IMR-90 (cell line): ENCODE results near the gene DNAJB12. TPM values are rescaled to one million over a fixed set of nuclear protein-coding genes. Genes with fewer than 3 reads are reported as not detected.
A peak's percentile ranks its signal among the peaks of the same experiment; 100 is the strongest.

ENCODE experiments used
- ATAC-seq: fragments of 200-7000 bp; cut with Tn5 transposase; 2 replicates; pipeline ENCODE4 v1.9.1; 2020; ENCODE audit warnings: low read depth, mild to moderate bottlenecking, moderate library complexity
- BruUV-seq: library from RNA; stranded (reverse); fragments of 400-500 nt; replicated peaks from 2 replicates; lab custom pipeline; 2021; lab: Mats Ljungman, UMichigan
- CTCF ChIA-PET: fragments of 300-600 bp; formaldehyde crosslinking; extraction: SDS; loops from one replicate; lab custom pipeline; 2021; ENCODE audit warnings: antibody characterized with exemption; lab: Yijun Ruan, JAX
- POLR2A ChIA-PET: fragments of 300-600 bp; sonication (Branson Sonifier 250); formaldehyde crosslinking; loops from one replicate; lab custom pipeline; 2022; ENCODE audit warnings: antibody characterized with exemption; ENCODE audit not compliant: unreplicated experiment; lab: Charles Lee
- DNase-seq: peaks from one replicate; pipeline ENCODE4 v3.0.0; 2013
- H2AFZ ChIP-seq: replicated peaks from 2 replicates; pipeline ENCODE3; 2013; ENCODE audit warnings: low read length, mild to moderate bottlenecking; ENCODE audit not compliant: poor library complexity
- H2AK5ac ChIP-seq: 2 replicates; pipeline ENCODE4 v1.6.1; 2013; ENCODE audit warnings: low read depth, low read length, inconsistent platforms
- H2AK9ac ChIP-seq: replicated peaks from 2 replicates; pipeline ENCODE3; 2013; ENCODE audit warnings: mild to moderate bottlenecking, low read depth, low read length, moderate library complexity; ENCODE audit not compliant: poor library complexity
- H2BK120ac ChIP-seq: 2 replicates; pipeline ENCODE4 v1.6.1; 2013; ENCODE audit warnings: low read depth, low read length, inconsistent platforms
- H2BK15ac ChIP-seq: 3 replicates; pipeline ENCODE4 v1.6.1; 2013; ENCODE audit warnings: low read depth, low read length, inconsistent platforms
- H2BK20ac ChIP-seq: 2 replicates; pipeline ENCODE4 v1.6.1; 2013; ENCODE audit warnings: low read depth, mild to moderate bottlenecking, inconsistent platforms, low read length, moderate library complexity
- H2BK5ac ChIP-seq: 2 replicates; pipeline ENCODE4 v1.6.1; 2013; ENCODE audit warnings: mild to moderate bottlenecking, low read depth, low read length, inconsistent platforms; ENCODE audit not compliant: poor library complexity, severe bottlenecking
- H3K14ac ChIP-seq: replicated peaks from 2 replicates; pipeline ENCODE4 v1.6.1; 2013; ENCODE audit warnings: low read depth, low read length, inconsistent platforms
- H3K18ac ChIP-seq: 2 replicates; pipeline ENCODE4 v1.6.1; 2013; ENCODE audit warnings: low read depth, low read length, control low read depth
- H3K23ac ChIP-seq: 2 replicates; pipeline ENCODE4 v1.6.1; 2013; ENCODE audit warnings: low read depth, low read length, inconsistent platforms
- H3K27ac ChIP-seq: 2 replicates; pipeline ENCODE4 v1.5.1; 2013; ENCODE audit warnings: mild to moderate bottlenecking, control low read depth, low read length; ENCODE audit not compliant: insufficient read depth
- H3K27me3 ChIP-seq: 2 replicates; pipeline ENCODE4 v1.6.1; 2013; ENCODE audit warnings: low read length; ENCODE audit not compliant: control insufficient read depth, insufficient read depth
- H3K36me3 ChIP-seq: 2 replicates; pipeline ENCODE4 v1.6.1; 2013; ENCODE audit warnings: low read length, mixed read lengths; ENCODE audit not compliant: control insufficient read depth, insufficient read depth
- H3K4ac ChIP-seq: 2 replicates; pipeline ENCODE4 v1.6.1; 2013; ENCODE audit warnings: low read depth, low read length, inconsistent platforms
- H3K4me1 ChIP-seq: 2 replicates; pipeline ENCODE4 v1.6.1; 2013; ENCODE audit warnings: low read length, mixed read lengths; ENCODE audit not compliant: control insufficient read depth, insufficient read depth
- H3K4me2 ChIP-seq: 2 replicates; pipeline ENCODE4 v1.6.1; 2013; ENCODE audit warnings: low read depth, mild to moderate bottlenecking, control low read depth, low read length, moderate library complexity
- H3K4me3 ChIP-seq: 2 replicates; pipeline ENCODE4 v1.5.1; 2013; ENCODE audit warnings: low read depth, mild to moderate bottlenecking, control low read depth, low read length, moderate library complexity; ENCODE audit not compliant: insufficient read depth
- H3K56ac ChIP-seq: 2 replicates; pipeline ENCODE4 v1.6.1; 2013; ENCODE audit warnings: low read length, inconsistent platforms; ENCODE audit not compliant: insufficient read depth; ENCODE audit errors: extremely low read depth
- H3K79me1 ChIP-seq, 2 experiments: 2 replicates each; pipeline ENCODE4 v1.6.1; 2013; ENCODE audit warnings: low read length in 2 of 2, inconsistent platforms in 1 of 2, low read depth in 1 of 2
- H3K9ac ChIP-seq: 2 replicates; pipeline ENCODE4 v1.6.1; 2013; ENCODE audit warnings: low read depth, low read length, control low read depth
- H3K9me1 ChIP-seq: 2 replicates; pipeline ENCODE4 v1.6.1; 2013; ENCODE audit warnings: low read length, inconsistent platforms; ENCODE audit not compliant: insufficient read depth
- H3K9me3 ChIP-seq: 2 replicates; pipeline ENCODE4 v1.6.1; 2013; ENCODE audit warnings: low read length; ENCODE audit not compliant: control insufficient read depth, insufficient read depth
- H4K20me1 ChIP-seq: 2 replicates; pipeline ENCODE4 v1.6.1; 2013; ENCODE audit warnings: low read length, inconsistent platforms; ENCODE audit not compliant: insufficient read depth
- H4K5ac ChIP-seq: 2 replicates; pipeline ENCODE4 v1.6.1; 2013; ENCODE audit warnings: mild to moderate bottlenecking, low read depth, low read length, control low read depth
- H4K8ac ChIP-seq, 2 experiments: 2 replicates each; pipeline ENCODE4 v1.6.1; 2013; ENCODE audit warnings: low read depth in 2 of 2, low read length in 2 of 2, control low read depth in 1 of 2, inconsistent platforms in 1 of 2
- H4K91ac ChIP-seq: 2 replicates; pipeline ENCODE4 v1.6.1; 2013; ENCODE audit warnings: low read depth, low read length, inconsistent platforms; ENCODE audit not compliant: insufficient read depth
- BHLHE40 ChIP-seq: fragments of 150-350 bp; IDR thresholded peaks from 2 replicates; pipeline ENCODE4 v1.6.1; 2016; ENCODE audit warnings: mild to moderate bottlenecking, low read depth, low read length
- CEBPB ChIP-seq: IDR thresholded peaks from 2 replicates; pipeline ENCODE4 v1.6.1; 2012; ENCODE audit warnings: low read depth, low read length, improper control_type of control experiment
- CHD1 ChIP-seq: IDR thresholded peaks from 2 replicates; pipeline ENCODE4 v1.6.1; 2012; ENCODE audit warnings: low read depth, low read length, improper control_type of control experiment
- CTCF ChIP-seq: conservative IDR thresholded peaks from 2 replicates; pipeline ENCODE4 v1.5.1; 2012; ENCODE audit warnings: mild to moderate bottlenecking, low read depth, low read length, improper control_type of control experiment
- FOS ChIP-seq: fragments of 150-350 bp; IDR thresholded peaks from 2 replicates; pipeline ENCODE4 v1.6.1; 2016; ENCODE audit warnings: low read depth, low read length
- MAFK ChIP-seq: IDR thresholded peaks from 2 replicates; pipeline ENCODE4 v1.6.1; 2012; ENCODE audit warnings: low read depth, low read length, improper control_type of control experiment
- MXI1 ChIP-seq: IDR thresholded peaks from 2 replicates; pipeline ENCODE4 v1.6.1; 2012; ENCODE audit warnings: low read depth, mild to moderate bottlenecking, low read length, moderate library complexity, borderline replicate concordance
- NFE2L2 ChIP-seq: fragments of 150-350 bp; IDR thresholded peaks from 2 replicates; pipeline ENCODE4 v1.6.1; 2016; ENCODE audit warnings: low read depth, mild to moderate bottlenecking, low read length
- RAD21 ChIP-seq: IDR thresholded peaks from 2 replicates; pipeline ENCODE4 v1.6.1; 2012; ENCODE audit warnings: low read length, improper control_type of control experiment
- RCOR1 ChIP-seq: IDR thresholded peaks from 2 replicates; pipeline ENCODE4 v1.6.1; 2012; ENCODE audit warnings: mild to moderate bottlenecking, low read length, improper control_type of control experiment; ENCODE audit not compliant: insufficient replicate concordance
- SMC3 ChIP-seq: fragments of 150-350 bp; IDR thresholded peaks from 2 replicates; pipeline ENCODE4 v1.6.1; 2016; ENCODE audit warnings: low read depth, mild to moderate bottlenecking, antibody characterized with exemption, low read length, moderate library complexity
- WGBS, 2 experiments: methylation state at CpG; one replicate each; pipeline versions ENCODE4 v1.1.5 to v1.1.7; 2013; ENCODE audit warnings: missing lambda C conversion rate in 2 of 2; ENCODE audit not compliant: insufficient read length in 1 of 2; ENCODE audit errors: extremely low coverage in 2 of 2; 5-methylcytosine and 5-hydroxymethylcytosine counted together
- dilution Hi-C: fragments of 300-500 bp; cut with HindIII; formaldehyde crosslinking; loops from one replicate; pipeline ENCODE4 v1.14.3; 2018; ENCODE audit warnings: low sequenced_read_pairs; ENCODE audit not compliant: unreplicated experiment
- in situ Hi-C: fragments of 300-500 bp; cut with MboI; formaldehyde crosslinking; loops from 3 replicates; pipeline ENCODE4 v1.14.3; 2019; ENCODE audit warnings: low sequenced_read_pairs, inconsistent platforms, mixed read lengths
- intact Hi-C: fragments of 100-400 bp; cut with micrococcal nuclease; formaldehyde crosslinking; loops from 2 replicates; pipeline ENCODE4 v1.10.0; 2022
- polyA plus RNA-seq, 3 experiments: library from polyadenylated mRNA; depleted of rRNA; stranded (reverse); fragments of >200 nt; gene quantifications; 2 replicates each; pipeline ENCODE4 v1.2.3, GENCODE V29; 2012; ENCODE audit warnings: low replicate concordance in 1 of 3
- total RNA-seq: library from RNA; depleted of rRNA; stranded (reverse); fragments of >200 nt; gene quantifications from 2 replicates; pipeline ENCODE4 v1.2.3, GENCODE V29; 2012

DNAJB12 gene
- total and polyA plus RNA-seq, 2 of the 4 experiments (the other 2 are of a cell fraction) = 18.3 to 24.0 TPM

GRCh38 chr10:72298592-72299519 lies 55.9 kb downstream of the DNAJB12 start:
- ATAC-seq = no peak
- BruUV-seq = no TSS peak
- Histone ChIP-seq H2AFZ (peak overlapping the region; percentile 92), H4K91ac (peak overlapping the region; percentile 96), H2BK15ac (peak overlapping the region; percentile 100; the same call in 2 of the 3 replicates), H3K56ac (peak overlapping the region; percentile 66; the same call in 1 of the 2 replicates), H4K5ac (peak overlapping the region; percentile 88), H2AK9ac (peak overlapping the region; percentile 96), H3K9me1 (peaks cover 16% of the 10 kb centered on the region), H3K4ac (peak overlapping the region; percentile 93), H2BK5ac (peak overlapping the region; percentile 70), H3K4me1 (peaks cover 10% of the 10 kb centered on the region), H2BK20ac (peak overlapping the region; percentile 93), H3K9ac (peak overlapping the region; percentile 37), H4K20me1 (no peaks in the 10 kb centered on the region), H3K23ac (peak overlapping the region; percentile 91; the same call in 1 of the 2 replicates), H2BK120ac (peak overlapping the region; percentile 96), H3K27me3 (no peaks in the 10 kb centered on the region; the same call in 1 of the 2 replicates), H3K79me1 (peaks cover 0 to 10% of the 10 kb centered on the region in 2 experiments; a peak in 2 of 4 replicates), H3K14ac (peak overlapping the region; percentile 96), H2AK5ac (peak overlapping the region; percentile 100), H3K27ac (peak overlapping the region; percentile 72), H3K4me3 (no peak overlapping the region), H3K9me3 (no peaks in the 10 kb centered on the region), H3K4me2 (no peak overlapping the region), H3K36me3 (no peaks in the 10 kb centered on the region), H3K18ac (peak overlapping the region; percentile 75), H4K8ac (peak overlapping the region; percentile 96 to 100)
- POLR2A ChIA-PET = interaction anchor here (0.7 kb wide), 1 partner anchor 23 kb away, joined by 6 read pairs; no protein-coding TSS in a partner anchor
- no peak for DNase-seq
- dilution Hi-C loops = no loop called here
- in situ Hi-C loops = no loop called here
- intact Hi-C loops = loop anchor here (1.0 kb wide), 1 partner anchor 21 kb away; no protein-coding TSS in a partner anchor
- CTCF ChIA-PET = interaction anchor here (1.8 kb wide), 1 partner anchor 24 kb away, joined by 5 read pairs; no protein-coding TSS in a partner anchor
- TF ChIP-seq MXI1 (no peak), CHD1 (no peak), MAFK (no peak), BHLHE40 (no peak), CTCF (no peak), RCOR1 (no peak), NFE2L2 (no peak), CEBPB (no peak), RAD21 (no peak), SMC3 (no peak), FOS (no peak)
- WGBS, 2 experiments = 98% methylated on average over 6 of the region's 16 CpGs; no CpG with 5 or more reads in 1 of the 2 experiments
